HFFc6 (cell line): ENCODE measurements around the gene FLT3. TPM values are rescaled to one million over a fixed set of nuclear protein-coding genes. Genes with fewer than 3 reads are reported as not detected.
A peak's percentile ranks its signal among the peaks of the same experiment; 100 is the strongest.

Source experiments
- DNase-seq: peaks from one replicate; pipeline ENCODE4 v3.0.0-alpha.2; 2018
- H3K27ac Mint-ChIP-seq: 2 replicates; pipeline ENCODE4 v1.8.0; 2020; ENCODE audit warnings: mild to moderate bottlenecking, mixed read lengths
- H3K27me3 Mint-ChIP-seq: 2 replicates; pipeline ENCODE4 v1.8.0; 2021; ENCODE audit warnings: mild to moderate bottlenecking, moderate library complexity, mixed read lengths; ENCODE audit not compliant: insufficient read depth
- H3K36me3 Mint-ChIP-seq: 2 replicates; pipeline ENCODE4 v1.8.0; 2021; ENCODE audit warnings: low read depth, mixed read lengths
- H3K4me1 Mint-ChIP-seq: 2 replicates; pipeline ENCODE4 v1.8.0; 2020; ENCODE audit warnings: low read depth, mixed read lengths
- H3K4me3 Mint-ChIP-seq: 2 replicates; pipeline ENCODE4 v1.8.0; 2020; ENCODE audit warnings: mild to moderate bottlenecking, moderate library complexity, mixed read lengths
- H3K9me3 Mint-ChIP-seq: 2 replicates; pipeline ENCODE4 v1.8.0; 2020; ENCODE audit warnings: mild to moderate bottlenecking, mixed read lengths
- total RNA-seq, 6 experiments: library from RNA; stranded (reverse); fragmentation: NEBNext Ultra II Directional; extraction: Animal tissue kit (Norgen Biotek cat#: 25700); gene quantifications; 2 replicates in 1 of 6; 3 replicates in 5 of 6; pipeline ENCODE4 v1.2.3, GENCODE V29; 2021
- TF ChIP-seq, protein P1 (sequence below): fragments of 200-600 bp; sonication (generic); IDR thresholded peaks from 2 replicates; pipeline ENCODE4 v1.5.0; 2021; ENCODE audit warnings: antibody characterized with exemption, mild to moderate bottlenecking

The FLT3 gene
- total RNA-seq, 6 experiments from 2014 or later: not detected

DNA sequence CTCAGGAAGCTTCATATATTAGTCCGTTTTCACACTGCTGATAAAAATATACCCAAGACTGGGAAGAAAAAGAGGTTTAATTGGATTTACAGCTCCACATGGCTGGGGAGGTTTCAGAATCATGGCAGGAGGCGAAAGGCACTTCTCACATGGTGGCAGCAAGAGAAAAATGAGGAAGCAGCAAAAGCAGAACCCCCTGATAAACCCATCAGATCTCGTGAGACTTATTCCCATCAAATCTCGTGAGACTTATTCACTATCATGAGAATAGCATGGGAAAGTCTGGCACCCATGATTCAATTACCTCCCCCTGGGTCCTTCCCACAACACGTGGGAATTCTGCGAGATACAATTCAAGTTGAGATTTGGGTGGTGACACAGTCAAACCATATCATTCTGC, 23.1 kb downstream of the FLT3 start:
- no peaks in the 10 kb centered on the region for H3K36me3 Mint-ChIP-seq
- no peak for DNase-seq
- no peaks in the 10 kb centered on the region for H3K9me3 Mint-ChIP-seq
- no peak overlapping the region for H3K27ac Mint-ChIP-seq
- peaks cover 4% of the 10 kb centered on the region; the same call in 1 of the 2 replicates for H3K27me3 Mint-ChIP-seq
- TF ChIP-seq, protein P1, sequence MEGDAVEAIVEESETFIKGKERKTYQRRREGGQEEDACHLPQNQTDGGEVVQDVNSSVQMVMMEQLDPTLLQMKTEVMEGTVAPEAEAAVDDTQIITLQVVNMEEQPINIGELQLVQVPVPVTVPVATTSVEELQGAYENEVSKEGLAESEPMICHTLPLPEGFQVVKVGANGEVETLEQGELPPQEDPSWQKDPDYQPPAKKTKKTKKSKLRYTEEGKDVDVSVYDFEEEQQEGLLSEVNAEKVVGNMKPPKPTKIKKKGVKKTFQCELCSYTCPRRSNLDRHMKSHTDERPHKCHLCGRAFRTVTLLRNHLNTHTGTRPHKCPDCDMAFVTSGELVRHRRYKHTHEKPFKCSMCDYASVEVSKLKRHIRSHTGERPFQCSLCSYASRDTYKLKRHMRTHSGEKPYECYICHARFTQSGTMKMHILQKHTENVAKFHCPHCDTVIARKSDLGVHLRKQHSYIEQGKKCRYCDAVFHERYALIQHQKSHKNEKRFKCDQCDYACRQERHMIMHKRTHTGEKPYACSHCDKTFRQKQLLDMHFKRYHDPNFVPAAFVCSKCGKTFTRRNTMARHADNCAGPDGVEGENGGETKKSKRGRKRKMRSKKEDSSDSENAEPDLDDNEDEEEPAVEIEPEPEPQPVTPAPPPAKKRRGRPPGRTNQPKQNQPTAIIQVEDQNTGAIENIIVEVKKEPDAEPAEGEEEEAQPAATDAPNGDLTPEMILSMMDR: no peak
- no peak overlapping the region; the same call in 1 of the 2 replicates for H3K4me3 Mint-ChIP-seq
- peaks cover 5% of the 10 kb centered on the region; the same call in 1 of the 2 replicates for H3K4me1 Mint-ChIP-seq

DNA sequence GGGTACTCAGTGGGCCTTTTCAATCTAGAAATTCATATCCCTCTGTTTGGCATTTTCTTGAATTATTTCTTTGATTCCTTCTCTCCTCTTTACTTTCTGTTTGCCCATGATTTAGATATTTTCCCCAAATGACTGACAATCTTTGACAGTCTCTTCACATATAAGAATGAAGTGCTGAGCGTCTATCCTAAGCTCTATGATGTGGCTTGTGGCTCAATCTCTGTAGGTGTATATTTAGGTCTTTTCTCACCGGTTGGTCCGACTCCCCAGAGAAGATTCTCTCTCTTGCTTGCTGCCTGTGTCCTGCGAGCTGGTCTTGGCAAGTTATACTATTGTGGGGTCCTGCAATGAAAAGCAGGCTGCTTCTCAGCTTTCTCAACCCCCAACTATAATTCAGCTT, 29.0 kb downstream of the FLT3 start:
- TF ChIP-seq, protein P1: no peak

DNA sequence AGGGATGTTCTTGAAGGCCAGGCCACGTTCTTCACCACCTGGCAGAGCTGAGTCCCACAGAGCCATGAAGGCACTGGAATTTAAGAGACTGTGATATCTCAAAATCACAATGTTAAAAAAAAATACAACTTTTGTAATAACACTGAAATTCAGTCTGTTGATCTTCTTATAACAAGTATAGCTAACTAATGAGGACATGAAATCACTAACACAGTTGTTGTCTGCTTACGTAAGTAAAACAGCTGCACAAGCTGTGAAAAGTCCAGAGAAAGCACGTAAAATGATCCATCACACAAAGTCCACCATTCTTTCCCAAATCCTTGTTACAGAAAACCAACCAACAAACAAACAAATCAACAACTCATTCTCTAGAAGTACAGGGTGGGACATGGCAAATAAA, 32.9 kb downstream of the FLT3 start:
- H3K4me1 Mint-ChIP-seq: no peaks in the 10 kb centered on the region
- H3K4me3 Mint-ChIP-seq: no peak overlapping the region
- H3K27me3 Mint-ChIP-seq: peaks cover 9% of the 10 kb centered on the region
- TF ChIP-seq, protein P1: no peak
- H3K27ac Mint-ChIP-seq: no peak overlapping the region
- no peaks in the 10 kb centered on the region for H3K9me3 Mint-ChIP-seq
- no peak for DNase-seq
- H3K36me3 Mint-ChIP-seq: no peaks in the 10 kb centered on the region

More for the DNA sequence above, 29.0 kb downstream of the FLT3 start:
- H3K27me3 Mint-ChIP-seq: peaks cover 9% of the 10 kb centered on the region
- no peaks in the 10 kb centered on the region for H3K36me3 Mint-ChIP-seq
- DNase-seq: no peak
- no peaks in the 10 kb centered on the region for H3K9me3 Mint-ChIP-seq
- H3K4me3 Mint-ChIP-seq: no peak overlapping the region
- no peaks in the 10 kb centered on the region for H3K4me1 Mint-ChIP-seq
- H3K27ac Mint-ChIP-seq: no peak overlapping the region

DNA sequence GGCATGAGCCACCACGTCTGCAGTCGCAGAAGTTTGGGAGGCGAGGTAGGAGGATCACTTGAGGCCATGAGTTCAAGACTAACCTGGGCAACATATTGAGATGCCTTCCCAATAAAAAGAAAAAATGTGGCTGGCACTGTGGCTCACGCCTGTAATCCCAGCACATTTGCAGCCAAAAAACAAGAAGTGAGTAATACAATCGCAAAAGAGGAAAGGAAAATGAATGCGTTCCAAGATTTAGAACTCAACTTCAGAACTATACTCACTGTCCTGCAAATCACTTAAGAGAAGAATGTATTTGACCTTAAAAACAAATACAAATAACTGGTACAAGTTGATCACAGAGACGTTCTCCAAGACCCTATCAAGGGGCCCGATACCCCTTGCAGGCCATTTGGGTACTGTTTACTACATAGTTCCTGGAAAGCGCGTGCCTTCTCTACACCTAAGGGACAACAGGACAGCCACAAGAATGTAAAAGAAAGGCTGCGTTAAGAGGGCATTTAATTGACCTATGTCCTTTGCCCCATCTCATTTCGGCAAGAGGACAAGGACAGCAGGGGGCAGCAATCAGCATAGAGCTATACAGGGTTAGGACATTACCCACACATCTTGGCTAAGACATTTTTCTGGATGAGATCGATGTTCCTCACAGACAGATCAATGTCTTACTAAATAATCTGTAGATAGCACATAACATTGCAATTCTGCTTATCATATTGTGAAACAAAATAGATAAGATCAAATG, 41.3 kb downstream of the FLT3 start:
- Mint-ChIP-seq H3K9me3 (no peaks in the 10 kb centered on the region), H3K4me3 (no peak overlapping the region), H3K36me3 (no peaks in the 10 kb centered on the region), H3K27ac (no peak overlapping the region), H3K4me1 (peaks cover 19% of the 10 kb centered on the region), H3K27me3 (no peaks in the 10 kb centered on the region; the same call in 1 of the 2 replicates)
- TF ChIP-seq, protein P1: peak; percentile 71
- DNase-seq: peak; percentile 4

DNA sequence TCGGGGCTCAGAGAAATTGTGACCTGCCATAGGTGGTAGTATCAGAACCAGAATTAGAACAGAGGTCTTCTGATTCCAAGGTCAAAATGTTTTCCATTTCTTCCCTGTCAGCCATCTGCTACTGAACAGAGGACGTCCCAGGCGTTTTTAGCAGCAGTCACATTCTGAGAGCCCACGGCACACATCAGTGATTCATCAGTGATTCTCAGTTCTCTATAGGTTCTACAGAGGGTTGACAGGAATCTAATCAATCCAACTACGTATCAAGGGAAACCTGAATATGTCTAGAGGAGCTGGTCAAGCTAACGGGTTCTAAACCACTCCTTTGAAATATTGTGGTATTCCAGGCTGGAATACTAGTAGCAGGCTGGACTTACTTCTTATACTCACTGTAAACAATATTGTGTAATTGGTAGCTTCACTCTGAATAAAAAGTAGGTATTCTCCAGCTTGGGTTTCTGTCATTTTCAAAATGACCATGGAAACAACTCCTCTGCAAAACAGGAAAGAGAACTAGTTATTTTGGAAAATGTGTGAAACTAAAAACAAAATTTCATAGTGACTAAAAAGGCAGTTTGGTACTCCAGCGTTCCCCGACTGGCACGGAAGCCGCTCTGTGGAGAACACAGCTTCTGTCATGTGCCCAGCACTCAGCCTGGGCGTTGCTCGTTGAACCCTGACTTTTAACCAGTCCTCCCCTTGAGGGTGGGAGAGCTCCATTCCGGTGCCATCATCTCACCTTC, 43.2 kb downstream of the FLT3 start:
- Mint-ChIP-seq H3K27me3 (no peaks in the 10 kb centered on the region; the same call in 1 of the 2 replicates), H3K9me3 (no peaks in the 10 kb centered on the region), H3K27ac (no peak overlapping the region), H3K4me3 (no peak overlapping the region), H3K36me3 (no peaks in the 10 kb centered on the region), H3K4me1 (peaks cover 19% of the 10 kb centered on the region)
- TF ChIP-seq, protein P1: no peak
- no peak for DNase-seq
